Astrocyte (in vitro differentiated cells and primary cell): ENCODE data around the gene USP44.

ENCODE experiments used
- EZH2 ChIP-seq: IDR thresholded peaks from 2 replicates; pipeline ENCODE4 v1.6.1; 2012; ENCODE audit warnings: mild to moderate bottlenecking, low read length, inconsistent platforms; ENCODE audit not compliant: insufficient read depth
- TF ChIP-seq, protein P1 (sequence below): IDR thresholded peaks from 2 replicates; pipeline ENCODE4 v1.5.1; 2011; ENCODE audit warnings: low read depth, mild to moderate bottlenecking, inconsistent platforms, low read length, moderate library complexity; ENCODE audit not compliant: insufficient read depth

GRCh38 chr12:95551913-95552516, 739 bp upstream of the USP44 start:
- TF ChIP-seq, protein P1, sequence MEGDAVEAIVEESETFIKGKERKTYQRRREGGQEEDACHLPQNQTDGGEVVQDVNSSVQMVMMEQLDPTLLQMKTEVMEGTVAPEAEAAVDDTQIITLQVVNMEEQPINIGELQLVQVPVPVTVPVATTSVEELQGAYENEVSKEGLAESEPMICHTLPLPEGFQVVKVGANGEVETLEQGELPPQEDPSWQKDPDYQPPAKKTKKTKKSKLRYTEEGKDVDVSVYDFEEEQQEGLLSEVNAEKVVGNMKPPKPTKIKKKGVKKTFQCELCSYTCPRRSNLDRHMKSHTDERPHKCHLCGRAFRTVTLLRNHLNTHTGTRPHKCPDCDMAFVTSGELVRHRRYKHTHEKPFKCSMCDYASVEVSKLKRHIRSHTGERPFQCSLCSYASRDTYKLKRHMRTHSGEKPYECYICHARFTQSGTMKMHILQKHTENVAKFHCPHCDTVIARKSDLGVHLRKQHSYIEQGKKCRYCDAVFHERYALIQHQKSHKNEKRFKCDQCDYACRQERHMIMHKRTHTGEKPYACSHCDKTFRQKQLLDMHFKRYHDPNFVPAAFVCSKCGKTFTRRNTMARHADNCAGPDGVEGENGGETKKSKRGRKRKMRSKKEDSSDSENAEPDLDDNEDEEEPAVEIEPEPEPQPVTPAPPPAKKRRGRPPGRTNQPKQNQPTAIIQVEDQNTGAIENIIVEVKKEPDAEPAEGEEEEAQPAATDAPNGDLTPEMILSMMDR = no peak
- no peak for TF ChIP-seq EZH2
